ENCODE measurements around the gene TPPP2.

GRCh38 chr14:21043387-21043973 lies 13.5 kb downstream of the TPPP2 start:
- TF ChIP-seq CTCF (conservative IDR thresholded peaks at IDR 0.05 in 1 of 2, IDR thresholded peaks at IDR 0.05 in 1 of 2; ENCODE audit: extremely low read depth in 1 of 2, insufficient read depth in 1 of 2, low read depth in 1 of 2, low read length in 2 of 2) (no peak), EZH2 (IDR thresholded peaks at IDR 0.05; ENCODE audit: borderline replicate concordance, low read length) (no peak)

Data from mammary epithelial cell (primary cell).